IPS-NIHi11 (cell line): ENCODE data around the gene ELF2.
"Not testable (repeated sequence)": the region's sequence is repeated elsewhere in the genome, so short reads cannot be mapped to it uniquely, and the experiment has no call there.

Experiments
- DNase-seq: peaks from one replicate; pipeline ENCODE4 v3.0.0; 2012; ENCODE audit warnings: mixed read lengths, low spot score

Gene ELF2

DNA sequence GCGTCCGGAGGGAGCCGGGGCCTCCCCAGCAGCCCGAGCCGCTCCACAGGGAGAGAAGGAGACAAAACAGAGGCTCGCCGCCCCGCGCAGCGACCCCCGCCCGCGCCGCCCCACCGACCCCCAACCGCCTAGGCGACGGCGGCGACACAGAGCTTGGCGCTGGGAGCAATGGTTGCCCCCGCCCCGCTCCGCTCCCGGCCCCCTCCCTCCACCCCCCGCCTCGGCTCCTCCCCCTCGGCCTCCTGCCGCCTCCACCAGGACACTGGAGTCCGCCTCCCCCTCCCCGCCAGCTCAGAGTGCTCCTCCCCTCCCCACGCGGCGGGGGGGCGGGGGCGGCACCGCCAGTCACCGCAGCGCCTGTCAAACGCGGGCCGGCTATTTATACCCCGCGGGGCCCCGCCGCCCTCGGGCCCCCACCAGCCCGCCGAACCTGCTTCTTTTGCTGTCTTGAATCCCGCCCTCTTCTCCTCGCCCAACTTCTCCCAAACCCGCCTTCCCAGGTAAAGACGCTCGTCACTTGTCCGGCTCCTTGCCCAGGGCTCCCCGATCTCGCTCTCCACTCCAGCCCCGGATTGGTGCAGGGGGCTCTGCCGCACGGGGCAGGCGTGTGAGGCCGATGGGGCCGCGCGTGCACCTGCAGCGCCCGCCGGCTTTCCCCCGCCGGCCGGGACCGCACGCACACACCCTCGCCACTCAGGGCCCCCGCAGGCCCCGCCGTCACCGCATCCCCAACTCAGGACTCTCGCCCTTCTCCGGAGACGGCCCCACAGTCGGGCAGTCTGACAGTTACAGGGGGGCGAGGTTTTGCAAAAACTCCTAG is at the start of gene ELF2:
TSS of gene ELF2 (minus strand) at position 170 of the 820 bp plus-strand sequence. CDS start 39,517 bp downstream, outside the sequence.
- DNase-seq = peak; percentile 87

DNA sequence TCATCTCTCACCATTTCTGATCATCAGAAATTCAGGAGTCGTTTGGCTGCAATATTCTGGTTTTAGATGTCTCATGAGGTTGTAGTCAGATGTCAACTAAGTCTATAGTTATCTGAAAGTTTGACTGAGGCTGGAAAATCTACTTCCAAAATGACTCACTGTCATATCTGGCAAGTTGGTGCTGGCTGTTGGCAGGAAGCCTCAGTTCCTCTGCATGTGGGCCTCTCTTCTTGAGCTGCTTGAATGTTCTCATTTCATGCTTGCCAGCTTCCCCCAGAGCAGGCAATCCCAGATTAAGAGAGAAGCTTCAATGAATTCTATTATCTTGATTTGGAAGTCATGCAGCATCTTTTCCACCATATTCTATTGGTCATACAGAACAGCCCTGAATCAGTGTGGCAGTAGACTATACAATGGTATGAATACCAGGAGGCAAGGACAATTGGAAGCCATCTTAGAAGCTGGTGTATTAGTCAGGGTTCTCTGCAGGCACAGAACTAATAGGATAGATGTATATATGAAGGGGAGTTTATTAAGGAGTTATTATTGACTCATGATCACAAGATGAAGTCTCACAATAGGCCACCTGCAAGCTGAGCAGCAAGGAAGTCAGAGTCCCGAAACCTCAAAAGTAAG is 46.8 kb upstream of the ELF2 start:
- no peak for DNase-seq

DNA sequence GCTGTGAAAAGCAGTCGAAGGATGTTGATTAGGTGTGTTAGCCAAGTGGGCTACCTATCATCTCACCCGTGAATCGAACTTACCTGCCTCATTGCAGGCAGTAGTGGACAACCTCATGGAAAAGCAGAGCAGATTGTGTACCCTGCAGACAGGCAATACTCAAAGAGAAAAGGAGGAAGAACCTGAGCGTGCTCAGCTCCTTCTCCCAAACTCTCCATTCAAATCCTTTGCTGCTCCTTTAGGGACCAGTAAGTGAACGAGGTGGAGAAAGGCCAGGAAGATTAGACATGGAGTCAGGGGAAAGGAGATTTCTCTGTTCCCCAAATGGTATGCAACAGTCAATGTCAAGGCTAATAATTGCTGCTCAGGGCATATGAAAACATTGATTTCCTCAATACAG is 45.2 kb upstream of the ELF2 start:
- no peak for DNase-seq

DNA sequence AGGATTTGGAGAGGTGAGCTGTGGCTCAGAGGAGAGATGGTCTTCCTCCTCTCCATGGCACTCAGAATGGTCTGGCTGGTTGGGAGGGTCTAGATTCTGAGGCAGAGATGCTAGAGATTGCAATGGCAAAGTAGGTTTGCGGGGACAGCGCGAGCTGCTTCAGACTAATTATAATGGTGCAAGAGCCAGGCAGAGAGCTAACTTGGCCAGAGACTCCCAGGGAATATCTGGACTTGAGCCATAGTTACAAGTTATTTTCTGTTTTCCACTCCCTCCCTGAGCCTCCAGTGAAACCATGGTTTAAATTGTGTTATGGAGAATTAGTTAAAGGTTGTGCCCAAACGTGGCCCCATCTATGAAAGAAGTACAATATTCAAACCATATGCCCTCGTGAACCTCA is 44.7 kb upstream of the ELF2 start:
- no peak for DNase-seq

GRCh38 chr4:139219450-139220055 is 42.5 kb upstream of the ELF2 start:
- no peak for DNase-seq

- DNase-seq = peak; percentile 72
Observed at GRCh38 chr4:139214039-139214534, 37.1 kb upstream of the ELF2 start.

- DNase-seq = not testable (repeated sequence)
Observed at GRCh38 chr4:139213633-139214032, 36.6 kb upstream of the ELF2 start.

- no peak for DNase-seq
Observed at GRCh38 chr4:139212900-139213299, 35.9 kb upstream of the ELF2 start.

- DNase-seq = no peak
Observed at GRCh38 chr4:139210486-139210885, 33.5 kb upstream of the ELF2 start.

DNA sequence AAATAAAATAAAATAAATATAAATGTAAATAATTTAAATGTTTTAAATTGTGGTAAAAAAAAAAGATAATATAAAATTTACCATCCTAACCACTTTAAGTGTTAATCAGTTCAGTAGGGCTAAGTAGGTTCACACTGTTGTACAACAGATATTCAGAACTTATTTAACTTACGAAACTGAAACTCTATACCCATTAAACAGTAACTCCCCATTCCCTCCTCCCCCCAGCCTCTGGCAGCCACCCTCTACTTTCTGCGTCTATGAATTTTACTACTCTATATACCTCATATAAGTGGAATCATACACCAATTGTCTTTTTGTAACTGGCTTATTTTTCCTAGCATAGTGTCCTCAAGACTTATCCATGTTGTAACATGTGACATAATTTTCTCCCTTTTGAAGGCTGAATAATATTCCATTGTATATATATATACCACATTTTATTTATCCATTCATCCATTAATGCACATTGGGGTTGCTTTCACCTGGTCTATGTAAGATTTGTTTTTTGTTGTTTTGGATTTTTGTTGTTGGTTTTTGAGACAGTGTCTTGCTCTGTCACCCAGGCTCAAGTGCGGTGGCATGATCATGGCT is 32.5 kb upstream of the ELF2 start:
- no peak for DNase-seq

DNA sequence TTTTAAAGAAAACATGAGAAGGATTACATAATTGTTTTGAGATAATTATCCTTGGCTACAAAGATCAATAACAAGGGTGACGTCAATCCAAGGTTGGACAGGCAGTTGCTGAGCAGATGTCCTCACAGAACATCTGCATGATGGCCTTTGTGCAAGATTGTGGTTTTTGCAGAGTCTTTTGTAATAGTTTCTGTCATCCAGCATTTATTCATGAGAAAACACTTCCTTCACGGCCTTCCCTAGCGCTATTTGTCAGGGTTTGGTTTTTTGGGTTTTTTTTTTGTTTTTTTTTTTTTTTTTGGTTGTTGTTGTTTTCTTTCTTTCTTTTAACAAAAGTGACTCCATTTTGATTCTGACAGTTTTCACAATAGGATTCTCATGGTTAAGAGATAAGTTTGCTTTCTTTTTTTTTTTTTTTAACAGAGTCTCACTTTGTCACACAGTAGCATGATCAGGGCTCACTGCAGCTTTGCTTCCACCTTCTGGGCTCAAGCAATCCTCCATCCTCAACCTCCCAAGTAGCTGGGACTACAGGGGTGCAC is 31.5 kb upstream of the ELF2 start:
- DNase-seq = no peak

GRCh38 chr4:139207873-139208403 is 30.9 kb upstream of the ELF2 start:
- DNase-seq = no peak

DNA sequence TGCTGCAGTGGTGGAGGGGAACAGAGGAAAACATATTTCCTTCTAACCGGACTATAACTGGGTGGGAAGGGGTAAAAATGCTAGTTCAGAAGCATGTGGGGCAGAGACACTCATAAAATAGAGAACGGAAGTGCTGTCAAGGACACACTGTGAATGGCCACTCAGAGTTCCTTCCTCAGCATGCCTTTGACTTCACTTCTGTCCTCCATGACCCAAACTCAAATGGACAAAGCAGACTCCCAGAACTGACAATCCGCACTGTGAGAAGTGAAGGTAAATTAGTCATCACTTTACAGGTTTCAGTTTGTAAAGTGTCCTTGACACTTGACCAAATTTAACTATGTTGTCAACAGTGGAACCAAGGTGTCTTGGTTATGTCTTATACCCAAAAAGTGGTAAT is 30.2 kb upstream of the ELF2 start:
- no peak for DNase-seq

GRCh38 chr4:139202991-139203390 is 26.0 kb upstream of the ELF2 start:
- no peak for DNase-seq

DNA sequence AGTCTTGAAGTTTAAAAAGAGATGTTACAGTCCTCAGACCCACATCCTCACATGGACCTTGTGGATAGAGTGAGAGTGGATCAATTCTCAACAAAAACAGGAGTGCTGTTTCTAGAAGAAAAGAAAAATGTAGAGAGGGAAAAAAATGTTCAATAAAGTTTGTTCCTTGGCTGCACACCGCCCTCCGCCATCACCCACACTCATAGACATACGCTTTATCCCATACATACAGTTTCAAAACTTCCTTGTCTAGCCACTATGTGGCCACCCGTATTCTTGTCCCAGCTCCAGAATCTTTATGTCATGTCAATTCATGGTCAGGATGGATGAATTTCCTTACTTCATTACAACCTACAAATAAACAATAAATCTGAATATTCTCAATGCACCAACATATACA is 23.5 kb upstream of the ELF2 start:
- DNase-seq = no peak

GRCh38 chr4:139200102-139200501 is 23.1 kb upstream of the ELF2 start:
- no peak for DNase-seq

GRCh38 chr4:139197214-139197613 is 20.2 kb upstream of the ELF2 start:
- DNase-seq = not testable (repeated sequence)

GRCh38 chr4:139196462-139196861 is 19.4 kb upstream of the ELF2 start:
- no peak for DNase-seq

GRCh38 chr4:139191373-139191772 is 14.4 kb upstream of the ELF2 start:
- no peak for DNase-seq

DNA sequence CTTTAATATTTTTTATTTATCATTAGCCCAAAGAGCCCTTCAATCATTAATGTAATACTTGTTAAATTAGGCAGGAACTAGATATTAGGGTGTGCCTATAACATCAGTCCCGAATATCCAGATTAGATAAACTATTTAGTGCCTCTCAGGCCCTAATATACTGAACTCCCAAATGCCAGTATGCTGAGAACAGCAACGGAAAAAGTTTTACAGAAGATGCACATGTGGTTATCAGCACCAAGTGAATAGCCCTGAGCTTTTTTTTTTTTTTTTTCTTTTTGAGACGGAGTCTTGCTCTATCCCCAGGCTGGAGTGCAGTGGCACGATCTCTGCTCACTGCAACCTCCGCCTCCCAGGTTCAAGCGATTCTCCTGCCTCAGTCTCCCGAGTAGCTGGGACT is 13.0 kb upstream of the ELF2 start:
- no peak for DNase-seq

GRCh38 chr4:139189417-139189749 is 12.4 kb upstream of the ELF2 start:
- DNase-seq = no peak
